K562 treated with DMSO at 1 percent for 24 hours (cell line): ENCODE data around the gene MYO19. TPM values are rescaled to one million over a fixed set of nuclear protein-coding genes. Genes with fewer than 3 reads are reported as not detected.

Source experiments
- total RNA-seq: library from RNA; unstranded; fragments of 300-600 nt; gene quantifications from 2 replicates; pipeline ENCODE4 v1.2.3, GENCODE V29; 2022; ENCODE audit warnings: low read depth; ENCODE audit not compliant: insufficient read depth

MYO19 gene
- 47.7 and 53.6 TPM in 2 replicates for total RNA-seq

GRCh38 chr17:36534840-36535668 is at the start of gene MYO19, which contains the start of gene PIGW:
Gene MYO19, minus strand, starts transcription at chr17:36534868. Its CDS starts 2,330 bp downstream, at chr17:36532538.
Gene PIGW, plus strand, starts transcription at chr17:36534987. Its CDS starts 2,115 bp downstream, at chr17:36537102.

GRCh38 chr17:36544307-36545076 is 9.8 kb upstream of the MYO19 start, which contains the start of gene GGNBP2:
Gene GGNBP2, plus strand, starts transcription at chr17:36544919. Its CDS starts 806 bp downstream, at chr17:36545725.

DNA sequence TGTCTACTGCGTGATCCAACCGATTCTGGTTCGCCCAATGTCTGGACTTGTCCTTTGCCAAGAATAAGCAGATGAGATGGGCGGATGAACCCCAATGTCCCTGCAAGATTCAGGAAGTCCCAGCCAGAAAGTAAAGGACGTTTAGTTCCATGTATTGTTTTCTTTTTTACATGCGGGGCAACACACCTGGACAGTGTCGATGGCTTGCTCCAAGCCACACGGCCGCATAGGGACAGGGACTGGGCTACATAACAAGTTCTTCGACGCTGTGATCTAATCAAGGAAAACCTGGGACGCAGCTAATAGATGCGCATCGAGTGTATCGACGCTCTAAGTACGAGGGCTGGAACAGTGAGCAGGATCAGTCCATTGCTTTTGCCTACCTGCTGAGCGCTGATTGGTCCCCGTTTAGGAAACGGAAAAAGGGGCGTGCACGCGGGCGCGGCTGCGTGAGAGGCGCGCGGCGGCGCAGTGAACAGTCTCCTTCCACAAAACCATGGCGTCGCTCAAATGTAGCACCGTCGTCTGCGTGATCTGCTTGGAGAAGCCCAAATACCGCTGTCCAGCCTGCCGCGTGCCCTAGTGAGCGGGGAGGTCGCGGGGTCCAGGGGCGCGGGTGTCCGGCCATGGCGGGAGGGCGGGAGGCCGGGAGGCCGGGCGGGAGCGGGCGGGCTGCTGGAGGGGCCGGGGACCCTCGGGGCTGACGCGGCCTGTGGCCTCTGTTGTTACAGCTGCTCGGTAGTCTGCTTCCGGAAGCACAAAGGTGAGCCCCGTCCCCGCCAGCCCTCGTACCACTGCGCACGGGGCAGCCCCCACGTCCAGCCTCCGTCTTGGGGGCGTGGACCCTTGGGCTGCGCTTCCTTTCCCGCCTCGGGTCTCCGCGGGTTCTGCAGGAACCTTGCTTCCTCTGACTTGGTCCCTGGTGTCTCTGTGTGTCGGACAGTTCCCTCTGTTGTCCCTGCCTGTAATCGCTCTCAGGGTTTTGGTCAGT is 48.2 kb downstream of the MYO19 start, which contains the start of gene ZNHIT3:
ZNHIT3 (plus strand) TSS at position 478 of the 991 bp plus-strand sequence; CDS start at position 497, 19 bp downstream.

Other genes starting within 250 kb of the MYO19 start
- gene TBC1D3G, start 211.0 kb downstream of the MYO19 start, total RNA-seq, result not detected in 2 replicates
- not detected in 2 replicates for gene TBC1D3H, start 146.4 kb downstream of the MYO19 start, total RNA-seq
- gene ZNHIT3, start 48.2 kb downstream of the MYO19 start, total RNA-seq, result 57.9 and 68.6 TPM in 2 replicates
- 6.9 and 9.7 TPM in 2 replicates for gene PIGW, start 119 bp upstream of the MYO19 start, total RNA-seq
- 48.5 and 58.3 TPM in 2 replicates for gene GGNBP2, start 10.1 kb upstream of the MYO19 start, total RNA-seq
- 31.0 and 31.3 TPM in 2 replicates for gene DHRS11, start 57.0 kb upstream of the MYO19 start, total RNA-seq
- 7.3 and 9.3 TPM in 2 replicates for gene MRM1, start 66.7 kb upstream of the MYO19 start, total RNA-seq